GM23338 (cell line): ENCODE measurements around the gene HMCES. TPM values are rescaled to one million over a fixed set of nuclear protein-coding genes. Genes with fewer than 3 reads are reported as not detected.

Experiments used
- ATAC-seq: fragments of 200-7000 bp; cut with Tn5 transposase; 3 replicates; pipeline ENCODE4 v1.9.1; 2020
- DNase-seq: peaks from one replicate; pipeline ENCODE4 v3.0.0-alpha.2; 2015; ENCODE audit warnings: low spot score
- H2AFZ ChIP-seq: fragments of 200-600 bp; sonication (generic); 2 replicates; pipeline ENCODE4 v1.8.0; 2016; ENCODE audit warnings: antibody characterized with exemption, mild to moderate bottlenecking, moderate library complexity
- H3F3A ChIP-seq: fragments of 200-600 bp; sonication (generic); replicated peaks from 2 replicates; pipeline ENCODE4 v1.8.0; 2017; ENCODE audit warnings: antibody characterized with exemption, mixed run types, low read depth
- H3K27ac ChIP-seq: fragments of 200-600 bp; sonication (generic); 2 replicates; pipeline ENCODE4 v1.6.1; 2016; ENCODE audit warnings: low read depth
- H3K27me3 ChIP-seq: fragments of 200-600 bp; sonication (generic); 2 replicates; pipeline ENCODE4 v1.8.0; 2016; ENCODE audit warnings: mild to moderate bottlenecking, mixed run types, moderate library complexity; ENCODE audit not compliant: insufficient read depth
- H3K36me3 ChIP-seq: fragments of 200-600 bp; sonication (generic); 2 replicates; pipeline ENCODE4 v1.8.0; 2016; ENCODE audit warnings: mild to moderate bottlenecking; ENCODE audit not compliant: insufficient read depth
- H3K4me1 ChIP-seq: fragments of 200-600 bp; sonication (generic); 2 replicates; pipeline ENCODE4 v1.8.0; 2016; ENCODE audit warnings: mild to moderate bottlenecking, moderate library complexity; ENCODE audit not compliant: insufficient read depth
- H3K4me2 ChIP-seq: fragments of 200-600 bp; sonication (generic); 2 replicates; pipeline ENCODE4 v1.7.1; 2017; ENCODE audit warnings: mixed run types
- H3K4me3 ChIP-seq: fragments of 200-600 bp; sonication (generic); 2 replicates; pipeline ENCODE4 v1.6.1; 2016; ENCODE audit warnings: mixed run types
- H3K79me2 ChIP-seq: fragments of 200-600 bp; sonication (generic); replicated peaks from 2 replicates; pipeline ENCODE4 v1.8.0; 2017; ENCODE audit warnings: mild to moderate bottlenecking; ENCODE audit not compliant: insufficient read depth
- H3K9me2 ChIP-seq: fragments of 200-600 bp; sonication (generic); 2 replicates; pipeline ENCODE4 v1.8.0; 2017; ENCODE audit not compliant: insufficient read depth
- H4K20me1 ChIP-seq: fragments of 200-600 bp; sonication (generic); replicated peaks from 2 replicates; pipeline ENCODE4 v1.8.0; 2017; ENCODE audit warnings: mild to moderate bottlenecking; ENCODE audit not compliant: insufficient read depth
- H3K27ac Mint-ChIP-seq: 2 replicates; pipeline ENCODE4 v1.8.0; 2020; ENCODE audit warnings: inconsistent platforms, mild to moderate bottlenecking, moderate library complexity, mixed read lengths
- H3K27me3 Mint-ChIP-seq: 3 replicates; pipeline ENCODE4 v1.8.0; 2022; ENCODE audit warnings: low read depth, mild to moderate bottlenecking, moderate library complexity, mixed read lengths, inconsistent platforms; ENCODE audit not compliant: insufficient read depth, poor library complexity
- H3K36me3 Mint-ChIP-seq: 3 replicates; pipeline ENCODE4 v1.8.0; 2021; ENCODE audit warnings: low read depth, mild to moderate bottlenecking, inconsistent platforms, moderate library complexity, mixed read lengths
- H3K4me1 Mint-ChIP-seq: 3 replicates; pipeline ENCODE4 v1.8.0; 2020; ENCODE audit warnings: mild to moderate bottlenecking, inconsistent platforms, mixed read lengths
- H3K4me3 Mint-ChIP-seq: 3 replicates; pipeline ENCODE4 v1.8.0; 2021; ENCODE audit warnings: moderate library complexity, mild to moderate bottlenecking, inconsistent platforms, mixed read lengths
- H3K9me3 Mint-ChIP-seq: 3 replicates; pipeline ENCODE4 v1.8.0; 2020; ENCODE audit warnings: moderate library complexity, mild to moderate bottlenecking, inconsistent platforms, mixed read lengths
- CREB1 ChIP-seq: fragments of 250-450 bp; sonication (Bioruptor Pico); IDR thresholded peaks from 2 replicates; pipeline ENCODE4 v1.5.0; 2020; ENCODE audit warnings: low read depth, mild to moderate bottlenecking, moderate library complexity
- EZH2phosphoT487 ChIP-seq: fragments of 200-600 bp; sonication (generic); IDR thresholded peaks from one replicate; pipeline ENCODE4 v1.8.1; 2018; ENCODE audit warnings: antibody characterized with exemption; ENCODE audit not compliant: unreplicated experiment
- POLR2AphosphoS5 ChIP-seq: IDR thresholded peaks from 2 replicates; pipeline ENCODE4 v1.6.1; 2016; ENCODE audit warnings: antibody characterized with exemption, low read depth
- long read RNA-seq: library from polyadenylated mRNA; unstranded; transcript quantifications from one replicate; pipeline ENCODE4 v2.0.0, GENCODE V29; 2020; ENCODE audit not compliant: unreplicated experiment
- polyA plus RNA-seq: library from polyadenylated mRNA; unstranded; fragments of >200 nt; fragmentation: Nextera tagmentation; extraction: Ambion mirVana; gene quantifications from 2 replicates; pipeline ENCODE4 v1.2.1, GENCODE V29; 2016
- total RNA-seq: library from RNA; depleted of rRNA; stranded (reverse); fragments of >200 nt; shearing (Covaris generic); gene quantifications from 2 replicates; pipeline ENCODE4 v1.2.3, GENCODE V29; 2014; rRNA removed
- TF ChIP-seq, protein P1 (sequence below), 2 experiments: fragments of 200-600 bp in 1 of 2; sonication (generic) in 1 of 2; conservative IDR thresholded peaks; 2 replicates each; pipeline versions ENCODE4 v1.5.1 to v1.6.1; 2016 to 2017; ENCODE audit warnings: antibody characterized with exemption in 2 of 2, low read depth in 2 of 2, mild to moderate bottlenecking in 2 of 2, moderate library complexity in 1 of 2

HMCES gene, protein sequence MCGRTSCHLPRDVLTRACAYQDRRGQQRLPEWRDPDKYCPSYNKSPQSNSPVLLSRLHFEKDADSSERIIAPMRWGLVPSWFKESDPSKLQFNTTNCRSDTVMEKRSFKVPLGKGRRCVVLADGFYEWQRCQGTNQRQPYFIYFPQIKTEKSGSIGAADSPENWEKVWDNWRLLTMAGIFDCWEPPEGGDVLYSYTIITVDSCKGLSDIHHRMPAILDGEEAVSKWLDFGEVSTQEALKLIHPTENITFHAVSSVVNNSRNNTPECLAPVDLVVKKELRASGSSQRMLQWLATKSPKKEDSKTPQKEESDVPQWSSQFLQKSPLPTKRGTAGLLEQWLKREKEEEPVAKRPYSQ
- total RNA-seq: 44.5 and 45.6 TPM in 2 replicates
- 35.3 and 36.5 TPM in 2 replicates for polyA plus RNA-seq
- long read RNA-seq, transcript HMCES-201 (7 exons, 2,515 nt): major isoform, 26 of 33 reads
- long read RNA-seq, partial matches to known transcripts: 1 of 33 reads
- long read RNA-seq, other reads (novel, unspliced or antisense): 4 of 33 reads

DNA sequence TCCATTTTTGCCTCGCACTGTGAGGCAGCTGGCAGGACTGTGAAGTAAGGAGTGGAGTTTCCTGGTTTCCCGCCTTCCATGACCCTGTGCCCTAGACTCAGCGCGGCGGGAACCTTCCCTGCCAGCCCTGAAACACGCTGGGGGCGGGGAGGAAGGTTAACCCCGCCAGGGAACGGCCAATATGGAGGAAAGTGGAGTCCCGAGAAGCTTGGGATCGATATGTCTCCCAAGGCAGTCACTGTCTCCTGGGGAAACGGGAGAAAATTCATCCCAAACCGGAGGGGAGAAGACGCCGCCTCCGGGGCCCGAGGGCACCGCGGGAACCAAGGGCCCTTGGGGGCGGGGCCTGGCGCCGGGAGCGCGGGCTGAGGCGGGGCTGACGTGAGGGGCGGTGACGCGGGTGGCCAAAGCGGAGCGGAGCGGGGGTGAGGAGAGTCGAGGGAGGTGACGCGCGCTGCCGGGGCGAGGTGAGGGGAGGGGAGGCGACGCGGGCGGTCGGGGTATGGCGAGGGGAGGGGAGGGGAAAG, at the start of gene HMCES:
Gene HMCES, plus strand, starts transcription at position 432 of the 527 bp plus-strand sequence. CDS start 863 bp downstream, outside the sequence.
- peak within 1 kb of the TSS; percentile 95 for H3K4me3 Mint-ChIP-seq
- Histone ChIP-seq H4K20me1 (no peaks in the 10 kb centered on the region; the same call in 1 of the 2 replicates), H3K4me3 (peak within 1 kb of the TSS; percentile 90), H3K27ac (peak within 1 kb of the TSS; percentile 95), H3K4me2 (peak within 1 kb of the TSS; percentile 98), H2AFZ (peak within 1 kb of the TSS; percentile 89), H3K79me2 (peaks cover 20% of the 10 kb centered on the region), H3F3A (peaks cover 7% of the 10 kb centered on the region), H3K27me3 (no peaks in the 10 kb centered on the region), H3K4me1 (peaks cover 20% of the 10 kb centered on the region), H3K36me3 (peaks cover 20% of the 10 kb centered on the region), H3K9me2 (no peaks in the 10 kb centered on the region)
- peaks cover 43% of the 10 kb centered on the region for H3K36me3 Mint-ChIP-seq
- TF ChIP-seq EZH2phosphoT487 (no peak), POLR2AphosphoS5 (peak; percentile 74), CREB1 (CRISPR knock-in tag) (peak; percentile 84)
- ATAC-seq (peak; percentile 85), DNase-seq (peak; percentile 98)
- H3K27me3 Mint-ChIP-seq: peaks cover 15% of the 10 kb centered on the region
- H3K27ac Mint-ChIP-seq: peak within 1 kb of the TSS; percentile 99
- no peaks in the 10 kb centered on the region for H3K9me3 Mint-ChIP-seq
- peaks cover 23% of the 10 kb centered on the region for H3K4me1 Mint-ChIP-seq

DNA sequence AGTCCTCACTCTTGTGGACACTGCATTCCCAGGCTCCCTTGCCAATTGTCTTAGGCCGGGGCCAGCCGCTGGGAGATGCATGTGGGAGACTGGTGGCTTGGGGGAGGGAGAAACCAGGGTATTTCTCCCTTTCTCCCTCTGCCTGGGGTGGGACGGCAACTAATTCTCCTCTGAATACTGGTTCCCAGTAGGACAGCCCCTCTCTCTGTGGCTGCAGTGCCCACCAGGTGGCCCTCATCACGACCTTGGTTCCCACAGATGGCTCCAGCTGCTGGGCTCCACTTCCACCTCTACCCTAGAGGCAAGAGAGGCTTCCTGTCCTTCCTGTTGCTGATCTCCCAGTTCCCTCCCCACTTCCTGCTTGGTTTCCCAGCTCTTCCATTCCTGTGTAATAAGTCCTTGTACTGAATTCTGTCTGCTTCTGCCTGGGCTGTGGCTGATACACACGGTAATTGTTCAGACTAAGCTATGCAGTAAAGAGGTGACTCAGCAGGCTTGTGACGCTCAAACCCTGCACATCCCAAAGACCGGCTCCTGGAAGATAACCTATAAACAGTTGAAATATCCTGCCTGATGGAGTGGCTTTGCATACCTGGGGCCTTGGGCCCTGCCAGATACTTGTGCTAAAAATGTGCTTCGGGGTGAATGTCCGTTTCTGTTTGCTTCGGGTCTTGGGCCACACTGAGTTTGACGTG, 49.6 kb upstream of the HMCES start:
- H3K4me2 ChIP-seq: peak overlapping the region; percentile 68
- peak overlapping the region; percentile 73; the same call in 1 of the 2 replicates for H3K27ac ChIP-seq
- DNase-seq (peak; percentile 58), ATAC-seq (peak; percentile 69)
- peaks cover 12% of the 10 kb centered on the region for H3K27me3 Mint-ChIP-seq
- H3K79me2 ChIP-seq: no peaks in the 10 kb centered on the region
- no peaks in the 10 kb centered on the region for H3K9me3 Mint-ChIP-seq
- peaks cover 28% of the 10 kb centered on the region for H3K4me1 Mint-ChIP-seq
- peak overlapping the region; percentile 97 for H2AFZ ChIP-seq
- no peaks in the 10 kb centered on the region for H3F3A ChIP-seq
- H3K36me3 Mint-ChIP-seq: no peaks in the 10 kb centered on the region
- no peaks in the 10 kb centered on the region for H3K4me1 ChIP-seq
- H3K36me3 ChIP-seq: no peaks in the 10 kb centered on the region
- H3K4me3 Mint-ChIP-seq: no peak overlapping the region; the same call in 2 of the 3 replicates
- H3K4me3 ChIP-seq: no peak overlapping the region; the same call in 1 of the 2 replicates
- H4K20me1 ChIP-seq: no peaks in the 10 kb centered on the region
- no peaks in the 10 kb centered on the region for H3K27me3 ChIP-seq
- no peaks in the 10 kb centered on the region for H3K9me2 ChIP-seq
- TF ChIP-seq, protein P1, sequence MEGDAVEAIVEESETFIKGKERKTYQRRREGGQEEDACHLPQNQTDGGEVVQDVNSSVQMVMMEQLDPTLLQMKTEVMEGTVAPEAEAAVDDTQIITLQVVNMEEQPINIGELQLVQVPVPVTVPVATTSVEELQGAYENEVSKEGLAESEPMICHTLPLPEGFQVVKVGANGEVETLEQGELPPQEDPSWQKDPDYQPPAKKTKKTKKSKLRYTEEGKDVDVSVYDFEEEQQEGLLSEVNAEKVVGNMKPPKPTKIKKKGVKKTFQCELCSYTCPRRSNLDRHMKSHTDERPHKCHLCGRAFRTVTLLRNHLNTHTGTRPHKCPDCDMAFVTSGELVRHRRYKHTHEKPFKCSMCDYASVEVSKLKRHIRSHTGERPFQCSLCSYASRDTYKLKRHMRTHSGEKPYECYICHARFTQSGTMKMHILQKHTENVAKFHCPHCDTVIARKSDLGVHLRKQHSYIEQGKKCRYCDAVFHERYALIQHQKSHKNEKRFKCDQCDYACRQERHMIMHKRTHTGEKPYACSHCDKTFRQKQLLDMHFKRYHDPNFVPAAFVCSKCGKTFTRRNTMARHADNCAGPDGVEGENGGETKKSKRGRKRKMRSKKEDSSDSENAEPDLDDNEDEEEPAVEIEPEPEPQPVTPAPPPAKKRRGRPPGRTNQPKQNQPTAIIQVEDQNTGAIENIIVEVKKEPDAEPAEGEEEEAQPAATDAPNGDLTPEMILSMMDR (conservative IDR thresholded peaks at IDR 0.05; ENCODE audit: low read depth in 2 of 2): peak in 1 of 2 experiments; percentile 33; a peak in 2 of 4 replicates
- TF ChIP-seq POLR2AphosphoS5: no peak
- H3K27ac Mint-ChIP-seq: peak overlapping the region; percentile 90
